HUES64 (cell line): ENCODE results near the gene TMEM53.

Experiments used
- H3K27ac ChIP-seq: 2 replicates; pipeline ENCODE4 v1.7.0; 2013; ENCODE audit warnings: low read depth, low read length, inconsistent platforms
- H3K27me3 ChIP-seq: 2 replicates; pipeline ENCODE4 v1.6.1; 2013; ENCODE audit warnings: mild to moderate bottlenecking, low read length; ENCODE audit not compliant: insufficient read depth
- H3K36me3 ChIP-seq: 2 replicates; pipeline ENCODE4 v1.6.1; 2013; ENCODE audit warnings: mild to moderate bottlenecking, low read length; ENCODE audit not compliant: insufficient read depth
- H3K4me1 ChIP-seq: 2 replicates; pipeline ENCODE4 v1.6.1; 2013; ENCODE audit warnings: mild to moderate bottlenecking, low read length, moderate library complexity; ENCODE audit not compliant: insufficient read depth
- H3K4me3 ChIP-seq: 2 replicates; pipeline ENCODE4 v1.5.1; 2013; ENCODE audit warnings: mild to moderate bottlenecking, low read length, moderate library complexity
- H3K9ac ChIP-seq: 2 replicates; pipeline ENCODE4 v1.6.1; 2013; ENCODE audit warnings: mild to moderate bottlenecking, low read depth, low read length
- H3K9me3 ChIP-seq: 2 replicates; pipeline ENCODE4 v1.6.1; 2013; ENCODE audit warnings: low read depth, low read length; ENCODE audit not compliant: insufficient read depth
- WGBS: fragments of 150-250, 120-280 bp; methylation state at CpG from one replicate; pipeline ENCODE4 v1.1.7; 2013; ENCODE audit warnings: missing lambda C conversion rate; 5-methylcytosine and 5-hydroxymethylcytosine counted together

TMEM53 gene

DNA sequence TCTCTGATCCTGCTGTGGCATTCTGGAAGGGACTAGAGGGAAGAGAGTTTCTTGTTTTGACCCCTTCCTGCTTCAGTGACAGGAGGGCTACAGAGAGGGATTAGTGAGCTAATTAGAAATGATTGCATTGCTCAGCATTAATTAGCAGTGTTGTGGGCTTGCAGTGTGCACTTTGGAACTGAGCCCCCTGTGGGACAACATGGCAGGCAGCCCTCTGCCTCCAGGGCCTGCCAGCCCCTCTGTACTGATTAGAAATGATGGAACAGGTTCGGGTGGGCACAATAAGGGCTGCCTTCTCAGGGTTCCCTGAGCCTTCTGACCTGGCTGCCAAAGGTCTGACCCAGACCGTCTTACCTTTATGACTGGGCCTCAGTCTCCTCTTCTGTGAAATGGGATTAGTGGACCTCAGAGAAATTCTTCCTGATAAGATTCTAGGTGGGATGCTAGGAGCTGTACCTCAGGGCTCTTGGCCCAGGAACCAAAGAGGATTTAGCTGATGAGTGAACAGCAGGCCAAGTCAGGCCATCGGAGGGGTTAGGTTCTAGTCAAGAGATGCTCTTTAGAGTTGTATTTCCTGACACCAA is 39.6 kb downstream of the TMEM53 start:
- Histone ChIP-seq H3K27me3 (no peaks in the 10 kb centered on the region), H3K36me3 (peaks cover 67% of the 10 kb centered on the region), H3K9ac (no peak overlapping the region), H3K4me1 (peaks cover 5% of the 10 kb centered on the region; the same call in 1 of the 2 replicates), H3K9me3 (no peaks in the 10 kb centered on the region), H3K27ac (no peak overlapping the region), H3K4me3 (no peak overlapping the region)
- 94% methylated on average over 3 of the region's 3 CpGs for WGBS

DNA sequence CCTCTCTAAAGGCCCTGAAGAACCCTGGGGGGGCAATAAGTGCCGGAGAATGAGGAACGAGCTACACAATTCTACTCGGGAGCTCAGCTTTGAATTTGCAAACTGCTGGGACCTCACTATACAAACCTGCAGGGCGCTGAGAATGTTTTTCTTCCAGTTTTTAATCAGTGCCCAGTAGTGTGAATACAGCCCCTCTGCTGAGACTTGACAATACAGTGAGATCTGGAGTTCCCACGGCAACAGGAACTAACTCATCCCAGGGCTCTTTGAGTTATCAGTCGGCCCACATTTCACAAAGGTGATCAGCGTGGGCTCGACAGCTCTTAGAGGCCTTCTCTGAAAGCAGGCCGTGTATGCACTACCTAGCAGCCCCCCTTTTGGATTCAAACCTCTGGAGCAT is 41.7 kb downstream of the TMEM53 start:
- WGBS, result 20% methylated on average over 9 of the region's 9 CpGs
- no peaks in the 10 kb centered on the region for H3K27me3 ChIP-seq
- H3K4me3 ChIP-seq, result peak overlapping the region; percentile 90
- H3K27ac ChIP-seq, result peak overlapping the region; percentile 99
- peaks cover 47% of the 10 kb centered on the region for H3K36me3 ChIP-seq
- H3K4me1 ChIP-seq, result peaks cover 5% of the 10 kb centered on the region; the same call in 1 of the 2 replicates
- no peaks in the 10 kb centered on the region for H3K9me3 ChIP-seq
- peak overlapping the region; percentile 90 for H3K9ac ChIP-seq

DNA sequence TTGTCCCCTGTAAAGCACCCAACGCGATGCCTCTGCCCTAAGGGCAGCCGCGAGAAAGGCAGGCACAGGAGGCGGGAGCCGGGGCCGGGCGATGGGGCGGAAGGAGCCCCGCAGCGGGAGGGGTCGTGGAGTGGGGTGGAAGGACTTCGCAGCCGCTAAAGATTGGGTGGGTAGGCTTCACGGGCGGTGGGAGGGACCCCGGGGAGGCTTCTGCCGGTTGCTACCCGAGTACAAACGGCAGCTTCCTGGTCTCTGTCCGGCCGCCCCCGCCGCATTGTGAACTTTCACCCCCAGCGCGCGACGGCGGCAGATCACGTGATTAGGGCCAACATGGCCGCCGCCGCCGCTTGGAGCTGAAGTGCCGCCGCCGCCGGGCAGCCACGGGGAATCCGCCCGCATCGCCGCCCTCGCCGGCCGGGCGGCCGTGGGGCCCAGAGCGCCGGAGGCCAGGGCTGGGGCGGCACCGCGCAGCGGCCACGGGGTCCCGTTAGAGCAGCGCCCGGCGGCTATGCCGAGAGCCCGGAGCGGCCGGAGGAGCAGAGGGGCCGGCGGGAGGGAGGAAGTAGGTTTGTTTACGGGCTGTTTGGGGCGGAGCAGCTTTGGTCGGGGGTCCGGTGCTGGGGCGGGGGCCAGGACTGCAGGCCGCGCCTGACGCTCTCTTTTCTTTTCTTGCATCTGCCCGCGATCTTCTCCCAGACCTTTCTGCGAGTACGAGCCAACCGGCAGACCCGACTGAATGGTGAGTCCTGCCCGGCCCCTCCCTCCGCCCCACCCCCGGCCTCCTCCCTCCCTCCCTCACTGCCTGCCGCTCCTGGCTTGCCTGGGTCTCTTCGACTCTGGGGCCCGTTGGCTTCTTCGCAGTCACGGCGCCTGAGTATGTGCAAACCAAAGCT is 42.4 kb downstream of the TMEM53 start:
- Histone ChIP-seq H3K4me3 (peak overlapping the region; percentile 90), H3K27me3 (no peaks in the 10 kb centered on the region), H3K27ac (peak overlapping the region; percentile 99), H3K4me1 (peaks cover 5% of the 10 kb centered on the region; the same call in 1 of the 2 replicates), H3K9ac (peak overlapping the region; percentile 90), H3K36me3 (peaks cover 40% of the 10 kb centered on the region), H3K9me3 (no peaks in the 10 kb centered on the region)
- WGBS, result under 1% methylated on average over 87 of the region's 88 CpGs

DNA sequence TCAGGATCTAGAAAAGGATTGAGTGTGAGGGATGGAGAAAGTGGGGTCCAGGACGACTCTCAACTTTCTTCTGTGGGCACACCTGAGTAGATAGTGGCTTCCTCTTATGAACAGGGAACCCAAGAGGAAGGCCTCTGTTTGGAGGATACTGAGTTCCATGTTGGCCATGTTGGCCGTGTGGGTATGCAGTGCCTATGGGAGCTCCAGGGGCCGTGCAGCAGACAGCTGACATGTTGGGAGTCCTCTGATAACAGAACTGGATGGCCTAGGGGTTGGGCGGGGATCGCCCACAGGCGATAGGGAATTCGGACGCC is 43.0 kb downstream of the TMEM53 start:
- 26% methylated on average over 8 of the region's 8 CpGs for WGBS
- peak overlapping the region; percentile 90 for H3K4me3 ChIP-seq
- peaks cover 34% of the 10 kb centered on the region for H3K36me3 ChIP-seq
- H3K9ac ChIP-seq, result peak overlapping the region; percentile 90
- peaks cover 5% of the 10 kb centered on the region; the same call in 1 of the 2 replicates for H3K4me1 ChIP-seq
- H3K27ac ChIP-seq, result peak overlapping the region; percentile 99
- H3K27me3 ChIP-seq, result no peaks in the 10 kb centered on the region
- H3K9me3 ChIP-seq, result no peaks in the 10 kb centered on the region

- no peak overlapping the region for H3K27ac ChIP-seq
- H3K27me3 ChIP-seq, result no peaks in the 10 kb centered on the region
- H3K4me1 ChIP-seq, result peaks cover 5% of the 10 kb centered on the region; the same call in 1 of the 2 replicates
- WGBS, result 91% methylated on average over 2 of the region's 2 CpGs
- H3K36me3 ChIP-seq, result peaks cover 22% of the 10 kb centered on the region
- no peak overlapping the region for H3K9ac ChIP-seq
- H3K9me3 ChIP-seq, result no peaks in the 10 kb centered on the region
- H3K4me3 ChIP-seq, result no peak overlapping the region
Measured at GRCh38 chr1:44630116-44630515, 44.2 kb downstream of the TMEM53 start.

DNA sequence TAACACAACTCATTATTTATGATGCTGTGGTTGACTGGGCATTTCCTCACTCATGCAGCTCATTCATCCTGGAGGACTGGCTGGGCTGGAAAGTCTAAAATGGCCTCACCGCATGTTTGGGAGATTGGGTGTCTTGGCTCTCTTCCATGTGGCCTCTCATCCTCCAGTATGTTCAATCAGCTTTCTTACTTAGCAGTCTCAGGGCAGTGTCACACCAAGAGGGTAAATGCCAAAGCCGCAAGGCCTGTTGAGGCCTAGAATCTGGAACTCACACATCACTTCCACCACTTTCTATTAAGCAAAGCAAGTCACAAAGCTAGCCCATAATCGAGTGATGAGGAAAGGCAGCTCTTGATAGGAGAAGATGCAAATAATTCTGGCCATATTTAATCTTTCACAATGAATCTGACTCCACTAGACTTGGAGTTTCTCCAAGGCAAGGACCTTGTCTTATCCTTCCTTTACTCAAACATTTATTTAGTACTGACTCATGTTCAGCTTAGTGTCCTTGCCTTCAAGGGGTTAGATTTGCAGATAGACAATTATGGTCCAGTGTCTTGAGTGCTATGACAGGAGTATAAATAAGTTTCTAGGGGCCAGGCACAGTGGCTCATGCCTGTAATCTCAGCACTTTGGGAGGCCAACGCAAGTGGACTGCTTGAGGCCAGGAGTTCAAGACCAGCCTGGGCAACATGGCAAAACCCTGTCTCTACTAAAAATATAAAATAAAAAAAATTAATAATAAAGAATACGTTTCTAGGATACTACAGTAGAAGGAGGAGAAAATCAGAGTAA is 45.1 kb downstream of the TMEM53 start:
- Histone ChIP-seq H3K36me3 (peaks cover 12% of the 10 kb centered on the region), H3K4me3 (no peak overlapping the region), H3K27me3 (no peaks in the 10 kb centered on the region), H3K9me3 (no peaks in the 10 kb centered on the region), H3K4me1 (peaks cover 5% of the 10 kb centered on the region; the same call in 1 of the 2 replicates), H3K27ac (no peak overlapping the region), H3K9ac (no peak overlapping the region)
- WGBS, result 94% methylated on average over 5 of the region's 5 CpGs

DNA sequence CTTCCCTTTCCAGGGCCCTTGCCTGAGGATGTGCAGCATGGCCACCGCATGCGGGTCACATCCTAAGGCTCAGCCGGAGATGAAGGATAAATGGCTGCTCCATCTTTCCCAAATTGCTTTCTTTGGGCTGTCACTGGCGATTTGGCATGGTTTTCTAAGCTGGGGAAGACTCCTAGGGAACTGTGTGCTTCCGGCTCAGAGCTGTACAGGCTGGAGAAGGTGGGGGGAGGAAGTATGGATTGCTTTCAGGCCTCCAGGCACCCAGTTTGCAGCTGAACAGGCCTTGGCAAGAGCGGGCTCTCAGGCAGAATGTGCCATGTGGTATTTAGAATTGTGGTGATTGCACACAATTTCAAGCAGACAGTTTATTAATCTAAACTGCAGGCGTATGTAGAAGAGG is 48.9 kb downstream of the TMEM53 start:
- Histone ChIP-seq H3K4me3 (no peak overlapping the region), H3K4me1 (no peaks in the 10 kb centered on the region), H3K9me3 (no peaks in the 10 kb centered on the region), H3K9ac (no peak overlapping the region), H3K36me3 (no peaks in the 10 kb centered on the region), H3K27ac (no peak overlapping the region), H3K27me3 (no peaks in the 10 kb centered on the region)
- WGBS, result 93% methylated on average over 7 of the region's 7 CpGs

- Histone ChIP-seq H3K36me3 (no peaks in the 10 kb centered on the region), H3K27ac (no peak overlapping the region), H3K4me1 (no peaks in the 10 kb centered on the region), H3K9ac (no peak overlapping the region), H3K9me3 (no peaks in the 10 kb centered on the region), H3K4me3 (no peak overlapping the region), H3K27me3 (no peaks in the 10 kb centered on the region)
- 92% methylated on average over 12 of the region's 12 CpGs for WGBS
Measured at GRCh38 chr1:44624268-44624901, 49.9 kb downstream of the TMEM53 start.

DNA sequence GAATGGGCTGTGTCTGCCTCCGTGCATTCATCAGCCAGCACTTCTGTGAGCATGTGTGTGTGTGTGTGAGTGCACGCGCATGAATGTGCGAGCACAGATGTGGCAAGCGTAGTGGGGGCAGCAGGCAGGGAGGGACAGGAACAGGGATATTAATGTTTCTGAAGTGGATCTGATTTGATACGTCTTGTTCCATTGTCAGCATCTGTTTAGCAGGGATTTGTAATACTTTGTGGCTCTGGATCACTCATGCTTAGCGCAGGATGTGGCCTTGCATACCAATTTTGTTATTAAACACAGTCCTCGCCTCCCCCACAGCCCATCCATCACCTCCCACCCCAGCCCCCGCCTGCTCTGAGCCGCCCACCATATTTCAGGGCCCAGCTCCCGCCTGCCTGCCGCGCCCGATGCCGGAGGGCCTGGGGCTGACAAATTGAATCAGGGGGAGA is 52.4 kb downstream of the TMEM53 start:
- Histone ChIP-seq H3K9me3 (no peaks in the 10 kb centered on the region), H3K9ac (no peak overlapping the region), H3K36me3 (no peaks in the 10 kb centered on the region), H3K27ac (no peak overlapping the region), H3K27me3 (peaks cover 19% of the 10 kb centered on the region), H3K4me1 (peaks cover 3% of the 10 kb centered on the region; the same call in 1 of the 2 replicates), H3K4me3 (no peak overlapping the region)
- WGBS, result 95% methylated on average over 15 of the region's 15 CpGs

- Histone ChIP-seq H3K9ac (no peak overlapping the region), H3K4me1 (peaks cover 3% of the 10 kb centered on the region; the same call in 1 of the 2 replicates), H3K27me3 (peaks cover 31% of the 10 kb centered on the region), H3K36me3 (no peaks in the 10 kb centered on the region), H3K4me3 (no peak overlapping the region), H3K27ac (no peak overlapping the region), H3K9me3 (no peaks in the 10 kb centered on the region)
- WGBS, result 95% methylated on average over 3 of the region's 3 CpGs
Measured at GRCh38 chr1:44620072-44620471, 54.2 kb downstream of the TMEM53 start.
